Measurements from ENCODE around the gene ASTN2.

- TF ChIP-seq CTCF (IDR thresholded peaks at IDR 0.05) (no peak), POLR2A (IDR thresholded peaks at IDR 0.05) (no peak)
Measured at GRCh38 chr9:117437283-117437682, 22.4 kb upstream of the ASTN2 start.

Measured in thyroid gland (tissue), 4 donors.